ENCODE data around the gene KIF5C. TPM values are rescaled to one million over a fixed set of nuclear protein-coding genes. Genes with fewer than 3 reads are reported as not detected.

KIF5C gene
- total RNA-seq, 1 experiment from 2014 or later, result 5.4 TPM

DNA sequence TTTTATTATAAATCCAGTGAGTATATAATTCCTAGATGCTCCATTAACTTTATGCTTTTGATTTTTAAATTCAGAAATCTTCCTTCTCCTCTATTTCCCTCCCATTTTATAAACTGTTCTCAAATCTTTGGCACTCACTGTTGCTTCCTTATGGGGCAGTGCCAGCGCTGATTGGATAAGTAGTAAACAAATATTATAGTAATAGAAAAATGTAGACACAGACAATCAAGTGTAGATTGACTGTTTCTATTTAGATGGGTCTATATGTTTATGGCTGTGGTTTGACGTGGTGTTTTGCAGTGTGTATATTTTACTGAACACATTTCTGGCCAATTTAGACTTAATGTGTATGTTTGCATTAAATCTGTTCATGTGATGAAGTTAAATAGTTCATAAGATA is 200.1 kb downstream of the KIF5C start:
- DNase-seq (ENCODE audit: low read depth), result no peak

DNA sequence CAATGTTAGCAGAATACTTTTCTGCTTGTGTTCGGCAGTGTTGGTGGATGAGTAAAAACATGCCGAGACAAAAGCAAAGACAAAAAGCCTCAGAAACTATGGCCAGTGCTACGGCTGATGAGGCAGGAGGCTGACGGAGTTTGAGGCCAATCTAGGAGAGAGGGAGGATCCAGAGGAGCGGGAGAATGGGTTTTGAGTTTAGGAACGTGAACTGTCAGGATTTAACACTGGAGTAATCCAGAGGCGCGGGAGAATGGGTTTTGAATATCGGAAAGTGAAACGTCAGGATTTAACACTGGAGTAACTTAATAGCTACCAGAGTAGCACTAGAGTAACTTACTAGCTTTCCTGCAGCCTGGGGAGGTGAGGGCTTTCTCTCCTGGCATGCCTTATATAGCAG is 200.8 kb downstream of the KIF5C start:
- DNase-seq (ENCODE audit: low read depth), result peak; percentile 34

Small RNA genes lying within 50 kb of the gene (small RNA-seq; reads per million reads assigned to genes)
- gene RNU2-9P (0.18 reads per million), gene UBBP3 (not detected)

Other genes starting within 250 kb of the KIF5C start
- 14.0 and 17.1 TPM in 2 replicates for gene EPC2, start 230.5 kb upstream of the KIF5C start, total RNA-seq (2014; rRNA removed; shearing (Covaris generic))
- gene LYPD6B, start 163.5 kb downstream of the KIF5C start, total RNA-seq (2014; rRNA removed; shearing (Covaris generic)), result 3.1 and 5.4 TPM in 2 replicates

All from HT1080 (cell line).